NCI-H510A (cell line): ENCODE results near the gene KANSL1L.

Source experiments
- DNase-seq: peaks from one replicate; lab custom pipeline; 2025; lab: John Stamatoyannopoulos, UW

KANSL1L gene

GRCh38 chr2:210000464-210001324 lies 170.5 kb downstream of the KANSL1L start:
- DNase-seq: no peak

GRCh38 chr2:209998596-209998995 lies 172.6 kb downstream of the KANSL1L start:
- DNase-seq: no peak

GRCh38 chr2:209993968-209994367 lies 177.2 kb downstream of the KANSL1L start:
- no peak for DNase-seq

DNA sequence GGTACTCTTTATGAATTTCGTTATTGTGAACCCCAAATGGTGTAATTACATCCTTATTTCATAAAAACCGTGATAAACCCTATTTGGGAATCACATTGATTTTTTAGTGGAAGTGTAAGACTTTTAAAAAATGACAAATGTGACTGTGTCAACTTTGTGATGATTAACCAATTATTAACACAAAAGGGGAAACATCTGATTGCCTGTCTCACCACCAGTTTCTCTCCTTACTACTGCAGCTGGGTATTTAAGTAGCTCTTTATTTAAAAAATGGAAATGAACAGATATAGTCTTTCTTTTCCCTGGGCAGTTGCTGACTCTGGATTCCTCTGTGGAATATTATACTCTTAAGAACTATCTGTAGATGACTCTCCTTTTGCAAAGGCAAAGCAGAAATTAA lies 180.4 kb downstream of the KANSL1L start:
- DNase-seq: no peak

DNA sequence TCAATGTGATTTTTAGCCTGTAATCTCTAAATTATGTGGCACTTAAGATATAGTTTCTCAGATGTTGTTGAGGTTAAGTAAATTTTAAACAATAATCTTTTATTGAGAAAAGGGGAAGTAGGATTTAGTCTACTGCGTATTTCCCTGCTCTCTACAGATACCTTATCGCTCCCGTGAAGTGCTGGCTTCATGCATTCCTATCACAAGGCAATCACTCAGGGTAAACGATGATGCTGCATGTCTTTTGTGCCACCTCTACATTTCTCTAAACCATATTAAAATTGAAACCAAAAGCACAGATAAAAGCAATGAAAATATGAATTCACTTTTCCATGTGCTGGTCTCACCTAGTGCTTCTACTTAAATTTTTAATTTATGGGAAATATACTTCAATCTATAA lies 183.2 kb downstream of the KANSL1L start:
- no peak for DNase-seq

GRCh38 chr2:209986415-209986814 lies 184.8 kb downstream of the KANSL1L start:
- DNase-seq: no peak

DNA sequence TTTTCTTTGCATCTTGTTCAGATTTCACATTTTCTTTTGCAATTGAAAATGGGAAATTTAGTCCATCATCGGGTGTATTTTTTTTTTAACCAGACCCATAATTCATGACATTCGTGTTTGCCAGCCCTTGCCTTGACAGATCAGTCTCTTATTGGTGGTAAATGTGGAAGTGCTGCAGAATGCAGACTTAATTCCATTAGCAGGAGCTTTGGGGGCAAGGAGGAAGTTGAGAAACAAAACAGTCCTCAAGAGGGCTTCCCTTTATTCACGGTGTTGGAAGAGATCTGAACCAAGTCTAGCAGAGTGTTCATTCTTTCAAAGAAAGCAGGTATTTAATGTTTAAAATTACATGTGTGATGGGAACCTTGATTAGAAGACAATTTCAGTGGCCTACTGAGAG lies 185.3 kb downstream of the KANSL1L start:
- DNase-seq: no peak

GRCh38 chr2:209984291-209984690 lies 186.9 kb downstream of the KANSL1L start:
- DNase-seq: no peak

GRCh38 chr2:209977386-209978239 lies 193.6 kb downstream of the KANSL1L start:
- DNase-seq: no peak

DNA sequence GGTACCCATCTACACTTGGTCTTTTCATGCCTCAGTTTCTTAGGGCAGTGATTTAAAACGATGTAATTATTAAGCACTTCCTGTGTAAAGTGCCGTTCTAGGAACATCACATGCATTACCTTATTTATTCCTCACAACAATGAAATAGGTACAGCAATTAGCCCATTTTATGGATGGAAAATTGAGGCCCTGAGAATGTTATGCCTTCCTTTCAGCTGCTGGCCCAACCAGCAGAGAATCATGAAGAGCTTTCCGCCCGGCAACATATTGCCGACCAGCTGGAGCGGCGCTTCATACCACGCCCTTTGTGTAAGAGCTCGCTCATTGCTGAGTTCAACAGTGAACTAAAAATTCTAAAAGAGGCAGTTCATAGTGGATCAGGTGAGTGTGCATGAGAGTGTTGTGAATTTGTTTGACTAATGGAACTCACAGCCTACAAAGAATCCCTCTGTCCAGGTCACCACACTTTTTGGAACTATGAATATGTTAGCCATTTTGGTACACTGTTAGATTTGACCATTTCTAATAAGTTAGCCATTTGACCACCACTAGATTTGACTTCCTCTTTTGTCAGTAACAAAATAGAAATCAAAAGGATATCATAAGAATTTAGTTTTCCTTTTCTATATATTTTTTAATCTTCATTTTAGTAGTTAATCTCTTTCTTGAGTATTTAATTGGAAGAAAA lies 194.4 kb downstream of the KANSL1L start:
- DNase-seq: no peak

DNA sequence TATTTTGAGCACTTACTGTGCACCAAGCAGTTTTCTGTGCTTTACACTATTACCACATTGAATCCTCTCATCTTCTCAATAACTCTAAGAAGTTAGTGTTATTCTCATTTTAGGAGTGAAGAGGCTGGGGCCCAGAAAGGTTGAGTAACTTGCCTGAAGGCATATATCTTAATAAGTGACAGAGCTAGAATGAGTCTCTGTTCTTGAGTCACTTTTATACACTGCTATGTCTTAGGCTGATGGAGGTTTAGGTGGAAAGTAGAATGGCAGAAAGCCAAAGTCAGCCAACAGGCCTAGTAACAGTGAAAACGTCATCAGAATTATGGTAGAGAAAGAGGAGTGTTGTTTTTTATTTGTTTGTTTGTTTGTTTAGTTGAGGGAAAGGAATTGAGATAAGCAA lies 196.6 kb downstream of the KANSL1L start:
- no peak for DNase-seq

GRCh38 chr2:209973328-209973727 lies 197.9 kb downstream of the KANSL1L start:
- no peak for DNase-seq
